ENCODE measurements around the gene USF2.

Gene USF2

DNA sequence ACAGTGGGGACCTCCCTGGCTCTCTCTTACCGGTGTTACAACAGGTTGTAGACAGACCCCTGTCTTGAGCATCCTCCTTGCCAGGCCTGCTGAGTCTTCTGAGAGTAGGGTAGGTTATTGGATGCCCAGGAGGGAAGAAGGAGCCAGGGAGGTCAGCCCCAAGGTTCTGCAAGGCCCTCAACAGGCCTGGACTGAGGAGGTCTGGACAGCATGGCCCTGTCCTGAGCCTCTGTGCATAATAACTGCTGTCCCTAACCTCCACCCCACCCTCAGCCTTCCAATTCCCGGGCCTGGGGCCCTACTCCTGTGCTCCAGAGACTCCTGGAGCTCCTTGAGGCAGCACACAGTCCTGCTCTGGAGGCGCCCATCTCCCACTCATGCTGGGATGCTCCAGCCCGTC is 60.6 kb downstream of the USF2 start:
- TF ChIP-seq, protein P1, sequence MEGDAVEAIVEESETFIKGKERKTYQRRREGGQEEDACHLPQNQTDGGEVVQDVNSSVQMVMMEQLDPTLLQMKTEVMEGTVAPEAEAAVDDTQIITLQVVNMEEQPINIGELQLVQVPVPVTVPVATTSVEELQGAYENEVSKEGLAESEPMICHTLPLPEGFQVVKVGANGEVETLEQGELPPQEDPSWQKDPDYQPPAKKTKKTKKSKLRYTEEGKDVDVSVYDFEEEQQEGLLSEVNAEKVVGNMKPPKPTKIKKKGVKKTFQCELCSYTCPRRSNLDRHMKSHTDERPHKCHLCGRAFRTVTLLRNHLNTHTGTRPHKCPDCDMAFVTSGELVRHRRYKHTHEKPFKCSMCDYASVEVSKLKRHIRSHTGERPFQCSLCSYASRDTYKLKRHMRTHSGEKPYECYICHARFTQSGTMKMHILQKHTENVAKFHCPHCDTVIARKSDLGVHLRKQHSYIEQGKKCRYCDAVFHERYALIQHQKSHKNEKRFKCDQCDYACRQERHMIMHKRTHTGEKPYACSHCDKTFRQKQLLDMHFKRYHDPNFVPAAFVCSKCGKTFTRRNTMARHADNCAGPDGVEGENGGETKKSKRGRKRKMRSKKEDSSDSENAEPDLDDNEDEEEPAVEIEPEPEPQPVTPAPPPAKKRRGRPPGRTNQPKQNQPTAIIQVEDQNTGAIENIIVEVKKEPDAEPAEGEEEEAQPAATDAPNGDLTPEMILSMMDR (IDR thresholded peaks at IDR 0.05; ENCODE audit: control insufficient read depth, insufficient read depth, low read depth, low read length, missing control alignments), result no peak
- no peak for DNase-seq (ENCODE audit: low read depth)
- no peak overlapping the region for H3K4me3 ChIP-seq (ENCODE audit: control insufficient read depth, low read depth, low read length)
